ENCODE data around the gene ADAMTSL3. TPM values are rescaled to one million over a fixed set of nuclear protein-coding genes. Genes with fewer than 3 reads are reported as not detected.

Gene ADAMTSL3
- polyA plus RNA-seq, 1 of the 3 experiments (the other 2 are of a cell fraction): 0.02 TPM

DNA sequence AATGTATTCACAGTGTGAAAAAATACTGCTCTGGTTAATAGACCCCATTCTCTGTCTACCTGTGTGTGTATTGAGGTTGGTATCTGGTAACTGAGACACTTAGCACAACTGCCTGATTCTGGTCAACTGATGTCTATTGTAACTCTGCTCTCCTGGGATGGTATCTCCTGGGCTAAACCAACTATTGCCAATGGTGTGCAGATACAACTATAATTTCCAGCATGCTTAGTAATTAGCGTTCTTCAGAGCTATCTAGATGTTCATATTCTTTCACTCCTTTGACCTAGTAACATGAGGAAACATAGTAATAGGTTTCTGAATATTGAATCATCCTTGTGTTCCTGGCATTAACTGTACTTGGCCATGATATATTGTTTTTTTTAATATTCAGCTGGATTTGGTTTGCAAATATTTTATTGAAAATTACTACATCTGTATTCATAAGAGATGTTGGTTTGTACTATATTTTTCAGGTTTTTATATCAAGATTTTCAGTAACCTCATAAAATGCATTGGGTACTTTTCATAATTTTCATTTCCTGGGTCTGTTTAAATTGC, 16.8 kb downstream of the ADAMTSL3 start:
- no peak overlapping the region for H2AFZ ChIP-seq (ENCODE audit: low read depth)
- no peak overlapping the region for H3K4me2 ChIP-seq
- no peak for TF ChIP-seq JUND (IDR thresholded peaks at IDR 0.05)
- TF ChIP-seq SIN3A (IDR thresholded peaks at IDR 0.05; ENCODE audit: borderline replicate concordance, low read depth, low read length): no peak
- TF ChIP-seq, protein P1, sequence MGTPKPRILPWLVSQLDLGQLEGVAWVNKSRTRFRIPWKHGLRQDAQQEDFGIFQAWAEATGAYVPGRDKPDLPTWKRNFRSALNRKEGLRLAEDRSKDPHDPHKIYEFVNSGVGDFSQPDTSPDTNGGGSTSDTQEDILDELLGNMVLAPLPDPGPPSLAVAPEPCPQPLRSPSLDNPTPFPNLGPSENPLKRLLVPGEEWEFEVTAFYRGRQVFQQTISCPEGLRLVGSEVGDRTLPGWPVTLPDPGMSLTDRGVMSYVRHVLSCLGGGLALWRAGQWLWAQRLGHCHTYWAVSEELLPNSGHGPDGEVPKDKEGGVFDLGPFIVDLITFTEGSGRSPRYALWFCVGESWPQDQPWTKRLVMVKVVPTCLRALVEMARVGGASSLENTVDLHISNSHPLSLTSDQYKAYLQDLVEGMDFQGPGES (IDR thresholded peaks at IDR 0.05; ENCODE audit: low read depth, low read length): no peak
- TF ChIP-seq, protein P2, sequence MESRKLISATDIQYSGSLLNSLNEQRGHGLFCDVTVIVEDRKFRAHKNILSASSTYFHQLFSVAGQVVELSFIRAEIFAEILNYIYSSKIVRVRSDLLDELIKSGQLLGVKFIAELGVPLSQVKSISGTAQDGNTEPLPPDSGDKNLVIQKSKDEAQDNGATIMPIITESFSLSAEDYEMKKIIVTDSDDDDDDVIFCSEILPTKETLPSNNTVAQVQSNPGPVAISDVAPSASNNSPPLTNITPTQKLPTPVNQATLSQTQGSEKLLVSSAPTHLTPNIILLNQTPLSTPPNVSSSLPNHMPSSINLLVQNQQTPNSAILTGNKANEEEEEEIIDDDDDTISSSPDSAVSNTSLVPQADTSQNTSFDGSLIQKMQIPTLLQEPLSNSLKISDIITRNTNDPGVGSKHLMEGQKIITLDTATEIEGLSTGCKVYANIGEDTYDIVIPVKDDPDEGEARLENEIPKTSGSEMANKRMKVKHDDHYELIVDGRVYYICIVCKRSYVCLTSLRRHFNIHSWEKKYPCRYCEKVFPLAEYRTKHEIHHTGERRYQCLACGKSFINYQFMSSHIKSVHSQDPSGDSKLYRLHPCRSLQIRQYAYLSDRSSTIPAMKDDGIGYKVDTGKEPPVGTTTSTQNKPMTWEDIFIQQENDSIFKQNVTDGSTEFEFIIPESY (IDR thresholded peaks at IDR 0.05; ENCODE audit: borderline replicate concordance, low read depth): no peak
- no peak for TF ChIP-seq USF1 (IDR thresholded peaks at IDR 0.05; ENCODE audit: borderline replicate concordance, low read depth)
- TF ChIP-seq EP300 (IDR thresholded peaks at IDR 0.05; ENCODE audit: borderline replicate concordance in 1 of 2, low read depth in 1 of 2, low read length in 1 of 2): no peak
- TF ChIP-seq PBX3 (IDR thresholded peaks at IDR 0.05): no peak
- no peak for TF ChIP-seq ELF1 (IDR thresholded peaks at IDR 0.05)
- TF ChIP-seq, protein P3, sequence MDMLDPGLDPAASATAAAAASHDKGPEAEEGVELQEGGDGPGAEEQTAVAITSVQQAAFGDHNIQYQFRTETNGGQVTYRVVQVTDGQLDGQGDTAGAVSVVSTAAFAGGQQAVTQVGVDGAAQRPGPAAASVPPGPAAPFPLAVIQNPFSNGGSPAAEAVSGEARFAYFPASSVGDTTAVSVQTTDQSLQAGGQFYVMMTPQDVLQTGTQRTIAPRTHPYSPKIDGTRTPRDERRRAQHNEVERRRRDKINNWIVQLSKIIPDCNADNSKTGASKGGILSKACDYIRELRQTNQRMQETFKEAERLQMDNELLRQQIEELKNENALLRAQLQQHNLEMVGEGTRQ (IDR thresholded peaks at IDR 0.05; ENCODE audit: borderline replicate concordance, low read depth, low read length): no peak
- H3K4me1 ChIP-seq (ENCODE audit: control insufficient read depth in 1 of 2, insufficient read depth in 2 of 2, low read depth in 1 of 2, low read length in 1 of 2): no peaks in the 10 kb centered on the region
- H3K4me3 ChIP-seq (ENCODE audit: low read depth in 2 of 2, low read length in 1 of 2): no peak overlapping the region
- ChIA-PET POLR2A (interaction anchor here (0.7 kb wide), 1 partner anchor 431 kb away, joined by 3 read pairs; no protein-coding TSS in a partner anchor), CTCF (no interaction called here)
- H3K79me2 ChIP-seq (ENCODE audit: insufficient read depth): no peaks in the 10 kb centered on the region
- DNase-seq: no peak
- H3K9me3 ChIP-seq: no peaks in the 10 kb centered on the region; the same call in 1 of the 2 replicates
- no peak overlapping the region for H3K9ac ChIP-seq
- 0% methylated on average over 1 of the region's 1 CpG for WGBS (ENCODE audit: low lambda C conversion rate)
- no peaks in the 10 kb centered on the region for H3F3A ChIP-seq (replicated peaks; ENCODE audit: insufficient read depth)
- H3K27me3 ChIP-seq (ENCODE audit: insufficient read depth): no peaks in the 10 kb centered on the region
- no peaks in the 10 kb centered on the region for H3K9me2 ChIP-seq
- no peak overlapping the region for H3K27ac ChIP-seq (ENCODE audit: low read depth in 2 of 2, low read length in 1 of 2)
- no peaks in the 10 kb centered on the region for H4K20me1 ChIP-seq (ENCODE audit: insufficient read depth)
- H3K36me3 ChIP-seq (replicated peaks in 1 of 2; ENCODE audit: control insufficient read depth in 1 of 2, insufficient read depth in 2 of 2, low read length in 1 of 2): no peaks in the 10 kb centered on the region

GRCh38 chr15:83671603-83672002, 17.7 kb downstream of the ADAMTSL3 start:
- Histone ChIP-seq H3K9me2 (no peaks in the 10 kb centered on the region), H3K27ac (ENCODE audit: low read depth in 2 of 2, low read length in 1 of 2) (no peak overlapping the region), H3K4me2 (no peak overlapping the region), H3K36me3 (replicated peaks in 1 of 2; ENCODE audit: control insufficient read depth in 1 of 2, insufficient read depth in 2 of 2, low read length in 1 of 2) (no peaks in the 10 kb centered on the region), H3F3A (replicated peaks; ENCODE audit: insufficient read depth) (no peaks in the 10 kb centered on the region), H2AFZ (ENCODE audit: low read depth) (no peak overlapping the region), H3K9me3 (no peaks in the 10 kb centered on the region), H3K9ac (no peak overlapping the region), H3K27me3 (ENCODE audit: insufficient read depth) (no peaks in the 10 kb centered on the region), H3K4me3 (ENCODE audit: low read depth in 2 of 2, low read length in 1 of 2) (no peak overlapping the region), H4K20me1 (ENCODE audit: insufficient read depth) (no peaks in the 10 kb centered on the region), H3K79me2 (ENCODE audit: insufficient read depth) (no peaks in the 10 kb centered on the region), H3K4me1 (ENCODE audit: control insufficient read depth in 1 of 2, insufficient read depth in 2 of 2, low read depth in 1 of 2, low read length in 1 of 2) (no peaks in the 10 kb centered on the region)
- DNase-seq: no peak
- WGBS (ENCODE audit: low lambda C conversion rate): 2% methylated on average over 2 of the region's 2 CpGs
- no peak for TF ChIP-seq GATA2 (CRISPR knock-in tag; IDR thresholded peaks at IDR 0.05)
- TF ChIP-seq PBX3 (IDR thresholded peaks at IDR 0.05): no peak
- ChIA-PET CTCF (no interaction called here), POLR2A (no interaction called here)

Data from SK-N-SH (cell line).